GM12878 (cell line): ENCODE data around the gene SAMD4A.

Experiments used
- CTCF ChIP-seq, 3 experiments: IDR thresholded peaks in 2 of 3; conservative IDR thresholded peaks in 1 of 3; 2 replicates each; pipeline ENCODE4 v1.5.1; 2011; ENCODE audit warnings: low read depth in 3 of 3, low read length in 3 of 3, mild to moderate bottlenecking in 3 of 3, control low read depth in 2 of 3, moderate library complexity in 2 of 3, inconsistent platforms in 1 of 3, mixed read lengths in 1 of 3; ENCODE audit not compliant: control insufficient read depth in 2 of 3, insufficient read depth in 1 of 3; ENCODE audit errors: extremely low read depth in 1 of 3
- EP300 ChIP-seq, 2 experiments: fragments of 150-350 bp in 1 of 2; IDR thresholded peaks; 2 replicates each; pipeline ENCODE4 v1.6.1; 2011 to 2012; ENCODE audit warnings: low read depth in 2 of 2, low read length in 2 of 2, borderline replicate concordance in 1 of 2, improper control_type of control experiment in 1 of 2, inconsistent platforms in 1 of 2; ENCODE audit not compliant: control insufficient read depth in 1 of 2
- FOXM1 ChIP-seq: IDR thresholded peaks from 2 replicates; pipeline ENCODE4 v1.6.1; 2012; ENCODE audit warnings: low read depth, mild to moderate bottlenecking, inconsistent platforms, low read length, moderate library complexity
- JUNB ChIP-seq: IDR thresholded peaks from 2 replicates; pipeline ENCODE4 v1.6.1; 2016; ENCODE audit warnings: antibody characterized with exemption, mild to moderate bottlenecking
- NBN ChIP-seq: fragments of 450-650 bp; IDR thresholded peaks from 2 replicates; pipeline ENCODE4 v1.6.1; 2016
- NFIC ChIP-seq: IDR thresholded peaks from 2 replicates; pipeline ENCODE4 v1.6.1; 2012; ENCODE audit warnings: low read depth, mild to moderate bottlenecking, inconsistent platforms, low read length, moderate library complexity
- POLR2A ChIP-seq: IDR thresholded peaks from 2 replicates; pipeline ENCODE4 v1.6.1; 2011; ENCODE audit warnings: low read depth, mild to moderate bottlenecking, low read length
- USF2 ChIP-seq: IDR thresholded peaks from 2 replicates; pipeline ENCODE4 v1.6.1; 2011; ENCODE audit warnings: low read depth, low read length, improper control_type of control experiment, borderline replicate concordance
- YBX1 ChIP-seq: fragments of 450-650 bp; IDR thresholded peaks from 2 replicates; pipeline ENCODE4 v1.6.1; 2016; ENCODE audit warnings: antibody characterized with exemption
- ZNF207 ChIP-seq: fragments of 450-650 bp; IDR thresholded peaks from 2 replicates; pipeline ENCODE4 v1.6.1; 2014; ENCODE audit warnings: antibody characterized with exemption, mild to moderate bottlenecking, borderline replicate concordance
- ZNF274 ChIP-seq: IDR thresholded peaks from one replicate; pipeline ENCODE4 v1.8.0; 2011; ENCODE audit not compliant: insufficient read length, insufficient read depth

DNA sequence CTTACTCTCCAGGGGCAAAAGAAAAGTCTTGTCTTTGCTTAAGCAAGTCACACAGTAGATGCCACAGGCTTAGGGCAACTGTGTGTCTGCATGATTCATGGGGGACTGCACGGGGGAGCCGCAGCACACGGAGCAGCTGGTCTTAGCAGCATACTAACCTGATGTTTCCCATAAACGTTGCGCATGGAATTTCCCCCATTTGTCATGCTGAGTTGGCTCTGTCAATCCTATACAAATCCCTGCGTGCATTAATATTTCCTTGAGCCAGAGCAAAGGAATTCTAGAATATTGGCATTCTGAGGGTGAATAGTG lies 71.2 kb downstream of the SAMD4A start:
- no peak for TF ChIP-seq FOXM1
- TF ChIP-seq CTCF (IDR thresholded peaks at IDR 0.05 in 2 of 3, conservative IDR thresholded peaks at IDR 0.05 in 1 of 3; ENCODE audit: control insufficient read depth in 2 of 3, extremely low read depth in 1 of 3, insufficient read depth in 1 of 3, low read depth in 3 of 3, low read length in 3 of 3): no peak
- no peak for TF ChIP-seq NFIC
- no peak for TF ChIP-seq NBN
- no peak for TF ChIP-seq YBX1
- TF ChIP-seq ZNF207: no peak
- TF ChIP-seq EP300 (IDR thresholded peaks at IDR 0.05; ENCODE audit: borderline replicate concordance in 1 of 2, control insufficient read depth in 1 of 2, low read depth in 2 of 2, low read length in 2 of 2): no peak
- no peak for TF ChIP-seq USF2
- no peak for TF ChIP-seq ZNF274
- no peak for TF ChIP-seq JUNB
- TF ChIP-seq POLR2A: no peak
